ENCODE measurements around the gene EXPH5. TPM values are rescaled to one million over a fixed set of nuclear protein-coding genes. Genes with fewer than 3 reads are reported as not detected.

The EXPH5 gene
- total RNA-seq, 1 donor from 2014 or later: 32.8 TPM

Other genes starting within 250 kb of the EXPH5 start
- 0.42 and 0.67 TPM in 2 replicates for gene C11orf65, start 126.2 kb downstream of the EXPH5 start, total RNA-seq
- gene POGLUT3, start 95.4 kb downstream of the EXPH5 start, total RNA-seq: 25.9 and 30.6 TPM in 2 replicates
- gene DDX10, start 71.3 kb upstream of the EXPH5 start, total RNA-seq: 31.9 and 33.3 TPM in 2 replicates